Esophagus muscularis mucosa (tissue), 3 donors: ENCODE results near the gene ANKRD35.

ENCODE experiments used
- CTCF ChIP-seq, 3 experiments: fragments of 200-600 bp in 2 of 3; fragments of 450-650 bp in 1 of 3; sonication (generic) in 2 of 3; IDR thresholded peaks; one replicate each; pipeline ENCODE4 v1.5.1; 2017 to 2019; ENCODE audit warnings: antibody characterized with exemption in 3 of 3, mild to moderate bottlenecking in 2 of 3, moderate library complexity in 1 of 3
- POLR2A ChIP-seq: fragments of 450-650 bp; IDR thresholded peaks from one replicate; pipeline ENCODE4 v1.6.1; 2017; ENCODE audit warnings: antibody characterized with exemption, moderate library complexity, mild to moderate bottlenecking, low read depth
- POLR2AphosphoS5 ChIP-seq, 2 donors: sonication (generic); formaldehyde crosslinking; IDR thresholded peaks; one replicate each; pipeline ENCODE4 v1.6.1; 2017; ENCODE audit warnings: antibody characterized with exemption in 2 of 2

DNA sequence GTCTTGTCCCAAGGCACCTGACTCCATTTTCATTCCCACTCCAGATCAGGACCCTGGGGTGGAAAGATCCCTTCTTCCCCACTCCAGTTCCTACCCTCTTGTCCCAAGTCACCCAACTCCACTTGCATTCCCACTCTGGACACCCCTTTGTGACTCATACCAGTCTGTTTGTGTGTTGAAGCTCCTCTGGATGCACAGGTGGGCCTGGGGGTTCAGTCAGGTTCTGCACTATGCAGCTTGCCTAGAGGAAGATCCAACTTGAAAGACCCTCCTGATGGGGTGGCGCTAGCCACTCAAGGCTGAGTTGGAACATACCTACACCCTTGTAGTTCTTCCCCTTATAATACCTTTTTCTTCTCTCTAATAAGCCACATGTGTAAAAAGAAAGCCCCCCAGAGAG is 9.8 kb upstream of the ANKRD35 start:
- TF ChIP-seq POLR2AphosphoS5 (IDR thresholded peaks at IDR 0.05) (no peak), POLR2A (no peak), CTCF (IDR thresholded peaks at IDR 0.05) (no peak)
